ENCODE data around the gene INSM2. TPM values are rescaled to one million over a fixed set of nuclear protein-coding genes. Genes with fewer than 3 reads are reported as not detected.
A peak's percentile ranks its signal among the peaks of the same experiment; 100 is the strongest.

Gene INSM2
- not detected for total RNA-seq

DNA sequence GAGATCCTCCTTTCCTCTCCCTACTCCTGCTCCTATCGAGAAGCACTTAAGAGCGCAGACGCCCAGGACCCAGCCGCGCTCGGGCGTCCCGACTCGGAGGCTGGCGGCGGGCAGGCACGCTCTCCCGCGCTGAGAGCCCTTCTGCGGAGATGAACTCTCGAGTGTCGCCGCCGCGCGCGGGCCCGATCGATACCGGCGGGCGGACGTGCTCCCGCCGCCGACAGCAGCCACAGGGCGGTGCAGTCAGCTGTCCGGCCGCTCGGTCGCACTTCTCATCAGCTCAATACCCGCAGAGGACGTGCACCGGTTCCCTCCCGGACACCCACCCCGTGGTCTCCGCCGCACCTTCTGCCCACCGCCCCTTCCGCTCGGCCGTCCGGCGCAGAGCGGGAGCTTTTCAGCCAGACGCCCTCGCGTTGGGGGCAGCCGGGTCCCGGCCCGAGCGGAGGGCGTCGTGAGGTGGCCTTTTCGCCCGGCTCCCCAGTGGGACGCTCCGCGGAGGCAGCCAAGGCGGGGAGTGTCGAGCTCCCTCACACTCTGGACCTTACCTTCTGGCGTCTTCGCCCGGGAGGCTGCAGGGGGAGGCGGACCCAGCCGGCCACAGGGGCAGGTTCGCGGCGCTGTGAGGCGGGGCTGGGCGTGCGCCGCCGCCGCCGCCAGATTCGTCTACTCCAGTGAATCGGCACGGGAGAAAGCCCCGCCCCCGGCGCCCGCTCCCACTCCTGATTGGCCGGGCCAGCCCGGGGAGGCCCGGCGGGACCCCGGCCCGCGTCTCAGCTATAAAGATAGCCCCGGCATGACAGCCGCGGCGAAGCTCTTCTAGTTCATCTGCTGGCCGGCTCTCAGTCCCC lies at the start of gene INSM2:
Gene INSM2 (plus strand): TSS at position 808 of the 851 bp plus-strand sequence. CDS start 89 bp downstream, outside the sequence.
- no peak for DNase-seq (ENCODE audit: low spot score in 2 of 2)
- TF ChIP-seq CTCF (IDR thresholded peaks at IDR 0.05) (no peak), EP300 (IDR thresholded peaks at IDR 0.05) (no peak), POLR2A (IDR thresholded peaks at IDR 0.05) (no peak)

GRCh38 chr14:35492569-35493014 lies 41.4 kb upstream of the INSM2 start:
- H3K4me3 ChIP-seq, result no peak overlapping the region
- peaks cover 0 to 48% (median 0%) of the 10 kb centered on the region in 4 donors for H3K9me3 ChIP-seq
- TF ChIP-seq CTCF (IDR thresholded peaks at IDR 0.05) (no peak), POLR2A (IDR thresholded peaks at IDR 0.05) (no peak), EP300 (IDR thresholded peaks at IDR 0.05) (no peak)
- H3K27me3 ChIP-seq, result no peaks in the 10 kb centered on the region
- H3K36me3 ChIP-seq, result no peaks in the 10 kb centered on the region
- no peaks in the 10 kb centered on the region for H3K4me1 ChIP-seq
- DNase-seq (ENCODE audit: low spot score in 2 of 2), result no peak
- H3K27ac ChIP-seq, result no peak overlapping the region

More for the DNA sequence above, at the start of gene INSM2:
- whole genome bisulfite sequencing, 2 donors, result 1% methylated on average over 38 to 97 of the region's 100 CpGs
- H3K4me1 ChIP-seq, result peaks cover 0 to 31% (median 23%) of the 10 kb centered on the region in 4 donors
- H3K27ac ChIP-seq, result no peak within 1 kb of the TSS
- H3K27me3 ChIP-seq, result peaks cover 0 to 70% of the 10 kb centered on the region in 2 donors
- H3K4me3 ChIP-seq, result peak within 1 kb of the TSS; percentile 25 to 55 (median 46)
- no peaks in the 10 kb centered on the region for H3K9me3 ChIP-seq
- H3K36me3 ChIP-seq, result peaks cover 0 to 16% (median 0%) of the 10 kb centered on the region in 3 donors

DNA sequence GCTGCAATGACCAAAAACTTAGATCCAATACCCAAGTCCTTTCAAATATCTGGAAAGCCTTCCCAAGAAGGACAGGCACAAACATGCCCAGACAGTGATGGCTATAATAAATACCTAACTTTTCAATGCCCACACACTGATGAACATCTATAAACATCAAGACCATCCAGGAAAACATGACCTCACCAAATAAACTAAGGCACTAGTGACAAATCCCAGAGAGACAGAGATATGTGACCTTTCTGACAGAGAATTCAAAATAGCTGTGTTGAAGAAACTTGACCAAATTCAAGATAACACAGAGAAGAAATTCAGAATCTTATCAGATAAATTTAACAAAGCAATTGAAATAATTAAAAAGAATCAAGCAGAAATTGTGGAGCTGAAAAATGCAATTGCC lies 38.7 kb upstream of the INSM2 start:
- H3K27me3 ChIP-seq, result no peaks in the 10 kb centered on the region
- H3K4me3 ChIP-seq, result no peak overlapping the region
- H3K4me1 ChIP-seq, result no peaks in the 10 kb centered on the region
- H3K27ac ChIP-seq, result no peak overlapping the region
- TF ChIP-seq EP300 (IDR thresholded peaks at IDR 0.05) (no peak), CTCF (IDR thresholded peaks at IDR 0.05) (no peak), POLR2A (IDR thresholded peaks at IDR 0.05) (no peak)
- no peak for DNase-seq (ENCODE audit: low spot score in 2 of 2)
- no peaks in the 10 kb centered on the region for H3K36me3 ChIP-seq
- peaks cover 0 to 33% (median 0%) of the 10 kb centered on the region in 4 donors for H3K9me3 ChIP-seq

GRCh38 chr14:35499180-35499579 lies 34.8 kb upstream of the INSM2 start:
- WGBS, 2 donors, result 89 to 90% methylated on average over 2 of the region's 2 CpGs
- TF ChIP-seq CTCF (IDR thresholded peaks at IDR 0.05), result no peak
- no peak for TF ChIP-seq EP300 (IDR thresholded peaks at IDR 0.05)
- no peak for TF ChIP-seq POLR2A (IDR thresholded peaks at IDR 0.05)
- Histone ChIP-seq H3K36me3 (no peaks in the 10 kb centered on the region), H3K27me3 (no peaks in the 10 kb centered on the region), H3K4me1 (no peaks in the 10 kb centered on the region), H3K4me3 (no peak overlapping the region), H3K9me3 (peaks cover 0 to 7% (median 0%) of the 10 kb centered on the region in 4 donors), H3K27ac (no peak overlapping the region)
- DNase-seq (ENCODE audit: low spot score in 2 of 2), result no peak

GRCh38 chr14:35503646-35504045 lies 30.3 kb upstream of the INSM2 start:
- Histone ChIP-seq H3K4me3 (no peak overlapping the region), H3K4me1 (no peaks in the 10 kb centered on the region), H3K36me3 (no peaks in the 10 kb centered on the region), H3K27me3 (no peaks in the 10 kb centered on the region), H3K9me3 (peaks cover 0 to 7% (median 0%) of the 10 kb centered on the region in 4 donors), H3K27ac (no peak overlapping the region)
- no peak for DNase-seq (ENCODE audit: low spot score in 2 of 2)
- no peak for TF ChIP-seq EP300 (IDR thresholded peaks at IDR 0.05)
- TF ChIP-seq POLR2A (IDR thresholded peaks at IDR 0.05), result no peak
- TF ChIP-seq CTCF (IDR thresholded peaks at IDR 0.05), result no peak
- 34 to 37% methylated on average over 3 of the region's 3 CpGs for WGBS, 2 donors

Measured in tibial nerve (tissue), 4 donors.